ENCODE results near the gene ZNF254.

The ZNF254 gene

DNA sequence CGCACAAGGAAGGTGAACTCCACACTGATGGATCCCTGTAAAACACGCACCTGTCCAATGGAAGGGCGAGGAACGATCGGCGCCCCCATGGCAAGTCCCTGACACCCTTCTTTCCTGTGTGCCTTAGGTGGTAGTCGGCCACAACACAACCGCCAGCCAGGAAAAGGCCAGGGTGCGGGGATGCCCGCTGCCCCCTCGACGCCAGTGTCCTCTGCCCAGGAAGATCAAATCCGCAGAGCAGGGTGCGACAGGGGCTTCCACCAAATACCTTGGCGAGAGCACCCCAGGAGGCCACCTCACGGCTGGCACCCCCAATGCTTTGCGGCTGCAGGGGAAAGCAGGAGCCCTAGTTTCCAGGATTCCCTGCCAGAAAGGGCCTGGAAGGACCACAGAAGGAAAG lies 91.2 kb downstream of the ZNF254 start:
- no peak for DNase-seq (ENCODE audit: extremely low read depth, low read depth)
- TF ChIP-seq, protein P1, sequence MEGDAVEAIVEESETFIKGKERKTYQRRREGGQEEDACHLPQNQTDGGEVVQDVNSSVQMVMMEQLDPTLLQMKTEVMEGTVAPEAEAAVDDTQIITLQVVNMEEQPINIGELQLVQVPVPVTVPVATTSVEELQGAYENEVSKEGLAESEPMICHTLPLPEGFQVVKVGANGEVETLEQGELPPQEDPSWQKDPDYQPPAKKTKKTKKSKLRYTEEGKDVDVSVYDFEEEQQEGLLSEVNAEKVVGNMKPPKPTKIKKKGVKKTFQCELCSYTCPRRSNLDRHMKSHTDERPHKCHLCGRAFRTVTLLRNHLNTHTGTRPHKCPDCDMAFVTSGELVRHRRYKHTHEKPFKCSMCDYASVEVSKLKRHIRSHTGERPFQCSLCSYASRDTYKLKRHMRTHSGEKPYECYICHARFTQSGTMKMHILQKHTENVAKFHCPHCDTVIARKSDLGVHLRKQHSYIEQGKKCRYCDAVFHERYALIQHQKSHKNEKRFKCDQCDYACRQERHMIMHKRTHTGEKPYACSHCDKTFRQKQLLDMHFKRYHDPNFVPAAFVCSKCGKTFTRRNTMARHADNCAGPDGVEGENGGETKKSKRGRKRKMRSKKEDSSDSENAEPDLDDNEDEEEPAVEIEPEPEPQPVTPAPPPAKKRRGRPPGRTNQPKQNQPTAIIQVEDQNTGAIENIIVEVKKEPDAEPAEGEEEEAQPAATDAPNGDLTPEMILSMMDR (IDR thresholded peaks at IDR 0.05; ENCODE audit: low read depth, low read length, missing control alignments), result no peak
- no peak overlapping the region for H3K4me3 ChIP-seq (replicated peaks; ENCODE audit: low read depth, low read length)
